Parathyroid adenoma (tissue), 2 donors: ENCODE results near the gene ZGRF1.

ENCODE experiments used
- H2AFZ ChIP-seq: fragments of 300-600 bp; sonication (generic); one replicate; pipeline ENCODE4 v1.7.0; 2017; ENCODE audit warnings: antibody characterized with exemption, mild to moderate bottlenecking
- H3K27ac ChIP-seq: fragments of 300-600 bp; sonication (generic); one replicate; pipeline ENCODE4 v1.7.0; 2017
- H3K27me3 ChIP-seq: fragments of 300-600 bp; sonication (generic); one replicate; pipeline ENCODE4 v1.7.0; 2017; ENCODE audit warnings: low read length; ENCODE audit not compliant: control insufficient read depth, insufficient read depth
- H3K36me3 ChIP-seq: fragments of 300-600 bp; sonication (generic); one replicate; pipeline ENCODE4 v1.7.0; 2017; ENCODE audit warnings: low read length; ENCODE audit not compliant: control insufficient read depth, insufficient read depth
- H3K4me1 ChIP-seq: fragments of 300-600 bp; sonication (generic); one replicate; pipeline ENCODE4 v1.7.0; 2017; ENCODE audit warnings: control low read depth
- H3K4me2 ChIP-seq: fragments of 300-600 bp; sonication (generic); one replicate; pipeline ENCODE4 v1.7.0; 2017; ENCODE audit warnings: low read length
- H3K4me3 ChIP-seq: fragments of 300-600 bp; sonication (generic); one replicate; pipeline ENCODE4 v1.7.0; 2017; ENCODE audit warnings: low read depth, low read length
- H3K79me2 ChIP-seq: fragments of 300-600 bp; sonication (generic); one replicate; pipeline ENCODE4 v1.7.0; 2017; ENCODE audit warnings: control low read depth
- H3K9ac ChIP-seq: fragments of 300-600 bp; sonication (generic); one replicate; pipeline ENCODE4 v1.7.0; 2017; ENCODE audit warnings: mild to moderate bottlenecking
- H3K9me3 ChIP-seq: fragments of 300-600 bp; sonication (generic); one replicate; pipeline ENCODE4 v1.7.0; 2017; ENCODE audit warnings: low read length; ENCODE audit not compliant: control insufficient read depth
- TF ChIP-seq, protein P1 (sequence below): fragments of 300-600 bp; sonication (generic); IDR thresholded peaks from one replicate; pipeline ENCODE4 v1.7.0; 2017; ENCODE audit warnings: antibody characterized with exemption, mild to moderate bottlenecking
- donor health status: primary hyperparathyroidism.

ZGRF1 gene

DNA sequence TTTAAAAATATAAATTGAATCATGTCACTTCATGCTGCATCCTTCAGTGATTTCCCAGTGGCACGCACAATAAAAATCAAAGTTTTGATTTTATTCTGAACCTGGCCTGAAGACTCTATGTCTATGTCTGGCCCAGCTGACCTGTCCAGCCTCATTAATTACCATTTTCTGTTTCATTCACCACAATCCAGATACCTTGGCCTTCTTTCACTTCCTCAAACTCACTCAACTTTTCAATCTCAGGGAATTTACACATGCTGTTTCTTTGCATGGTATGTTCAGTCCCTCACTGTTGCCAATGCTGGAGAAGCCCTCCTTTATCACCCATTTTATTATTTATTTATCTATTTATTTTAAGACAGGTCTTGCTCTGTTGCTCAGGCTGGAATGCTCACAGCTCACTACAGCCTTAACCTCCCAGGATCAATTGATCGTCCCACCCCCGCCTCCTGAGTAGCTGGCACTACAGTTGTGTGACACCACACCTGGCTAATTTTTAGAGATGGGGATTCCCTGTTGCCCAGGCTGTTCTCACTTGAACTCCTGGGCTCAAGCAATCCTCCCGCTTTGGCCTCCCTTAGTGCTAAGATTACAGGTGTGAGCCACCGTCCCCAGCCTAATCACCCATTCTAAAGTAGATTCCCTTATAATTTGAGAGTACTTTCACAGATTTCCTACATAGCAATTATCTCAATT, 43.1 kb downstream of the ZGRF1 start:
- H3K4me2 ChIP-seq = no peak overlapping the region
- H3K4me3 ChIP-seq = no peak overlapping the region
- H3K36me3 ChIP-seq = no peaks in the 10 kb centered on the region
- H3K27ac ChIP-seq = no peak overlapping the region
- H3K27me3 ChIP-seq = no peaks in the 10 kb centered on the region
- H3K9me3 ChIP-seq = no peaks in the 10 kb centered on the region
- H3K9ac ChIP-seq = no peak overlapping the region
- no peak overlapping the region for H2AFZ ChIP-seq
- H3K79me2 ChIP-seq = no peaks in the 10 kb centered on the region
- no peaks in the 10 kb centered on the region for H3K4me1 ChIP-seq
- TF ChIP-seq, protein P1, sequence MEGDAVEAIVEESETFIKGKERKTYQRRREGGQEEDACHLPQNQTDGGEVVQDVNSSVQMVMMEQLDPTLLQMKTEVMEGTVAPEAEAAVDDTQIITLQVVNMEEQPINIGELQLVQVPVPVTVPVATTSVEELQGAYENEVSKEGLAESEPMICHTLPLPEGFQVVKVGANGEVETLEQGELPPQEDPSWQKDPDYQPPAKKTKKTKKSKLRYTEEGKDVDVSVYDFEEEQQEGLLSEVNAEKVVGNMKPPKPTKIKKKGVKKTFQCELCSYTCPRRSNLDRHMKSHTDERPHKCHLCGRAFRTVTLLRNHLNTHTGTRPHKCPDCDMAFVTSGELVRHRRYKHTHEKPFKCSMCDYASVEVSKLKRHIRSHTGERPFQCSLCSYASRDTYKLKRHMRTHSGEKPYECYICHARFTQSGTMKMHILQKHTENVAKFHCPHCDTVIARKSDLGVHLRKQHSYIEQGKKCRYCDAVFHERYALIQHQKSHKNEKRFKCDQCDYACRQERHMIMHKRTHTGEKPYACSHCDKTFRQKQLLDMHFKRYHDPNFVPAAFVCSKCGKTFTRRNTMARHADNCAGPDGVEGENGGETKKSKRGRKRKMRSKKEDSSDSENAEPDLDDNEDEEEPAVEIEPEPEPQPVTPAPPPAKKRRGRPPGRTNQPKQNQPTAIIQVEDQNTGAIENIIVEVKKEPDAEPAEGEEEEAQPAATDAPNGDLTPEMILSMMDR = no peak

DNA sequence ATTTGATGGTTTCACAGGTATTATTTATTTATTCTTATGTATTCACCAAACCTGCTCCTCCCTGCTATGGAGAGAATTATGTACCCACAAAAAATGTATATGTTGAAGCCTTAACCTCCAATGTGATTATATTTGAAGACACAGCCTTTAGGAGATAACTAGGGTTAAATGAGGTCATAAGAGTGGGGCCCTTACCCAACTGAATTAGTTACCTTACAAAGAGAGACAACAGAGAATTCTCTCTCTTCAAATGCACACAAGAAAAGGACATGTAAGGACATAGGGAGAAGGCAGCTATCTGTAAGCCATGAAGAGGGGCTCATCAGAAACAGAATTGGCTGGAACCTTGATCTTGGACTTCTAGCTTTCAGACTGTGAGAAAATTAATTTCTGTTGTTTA, 44.0 kb downstream of the ZGRF1 start:
- Histone ChIP-seq H3K79me2 (no peaks in the 10 kb centered on the region), H3K9me3 (no peaks in the 10 kb centered on the region), H3K4me1 (no peaks in the 10 kb centered on the region), H3K36me3 (no peaks in the 10 kb centered on the region), H3K9ac (no peak overlapping the region), H3K4me2 (no peak overlapping the region), H3K27me3 (no peaks in the 10 kb centered on the region), H3K27ac (no peak overlapping the region), H2AFZ (no peak overlapping the region), H3K4me3 (no peak overlapping the region)
- TF ChIP-seq, protein P1 = no peak

DNA sequence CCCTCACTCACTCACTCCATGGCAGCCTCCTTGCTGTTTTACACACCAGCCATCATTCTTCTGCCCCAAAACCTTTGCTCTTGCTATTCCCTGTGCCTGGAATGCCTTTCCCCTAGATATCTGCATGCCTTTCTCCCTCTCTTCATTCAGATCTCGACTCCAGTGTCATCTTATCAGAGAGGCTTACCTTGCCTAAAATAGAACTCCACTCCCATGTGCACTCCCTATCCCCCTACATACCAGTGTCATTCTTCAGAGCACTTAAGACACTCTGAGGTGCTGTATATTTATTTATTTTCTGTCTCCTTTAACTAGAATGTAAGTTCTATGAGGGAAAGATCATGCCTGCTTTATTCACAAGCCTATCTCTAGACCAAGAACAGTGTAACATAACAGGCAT, 45.1 kb downstream of the ZGRF1 start:
- Histone ChIP-seq H3K9me3 (no peaks in the 10 kb centered on the region), H3K27me3 (no peaks in the 10 kb centered on the region), H3K9ac (no peak overlapping the region), H3K4me1 (no peaks in the 10 kb centered on the region), H3K4me3 (no peak overlapping the region), H3K27ac (no peak overlapping the region), H3K79me2 (no peaks in the 10 kb centered on the region), H2AFZ (no peak overlapping the region), H3K36me3 (no peaks in the 10 kb centered on the region), H3K4me2 (no peak overlapping the region)
- TF ChIP-seq, protein P1 = no peak

DNA sequence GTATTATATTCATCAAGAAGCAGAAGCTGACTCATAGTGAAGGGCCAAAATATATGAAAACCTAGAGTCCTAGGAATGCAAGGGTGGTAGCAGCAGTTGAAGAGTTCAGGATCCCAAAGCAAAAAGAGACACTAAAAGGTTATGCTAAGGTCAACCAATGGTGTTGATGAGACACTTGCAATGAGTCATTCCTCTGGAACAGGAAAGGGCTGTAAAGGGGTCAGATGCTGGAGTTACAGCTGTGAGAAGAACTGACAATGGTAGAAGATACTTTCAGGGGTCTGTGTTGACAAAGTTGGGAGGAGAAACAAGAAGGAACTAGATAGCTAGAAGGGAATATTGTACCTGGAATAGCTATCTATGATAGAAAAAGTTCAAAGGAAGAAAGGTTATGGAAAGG, 47.5 kb downstream of the ZGRF1 start:
- Histone ChIP-seq H3K4me3 (no peak overlapping the region), H3K4me2 (no peak overlapping the region), H3K79me2 (no peaks in the 10 kb centered on the region), H3K27me3 (no peaks in the 10 kb centered on the region), H3K9me3 (no peaks in the 10 kb centered on the region), H3K27ac (no peak overlapping the region), H3K36me3 (no peaks in the 10 kb centered on the region), H3K9ac (no peak overlapping the region), H3K4me1 (no peaks in the 10 kb centered on the region), H2AFZ (no peak overlapping the region)
- TF ChIP-seq, protein P1 = no peak
